ENCODE measurements around the gene OR4D10. TPM values are rescaled to one million over a fixed set of nuclear protein-coding genes. Genes with fewer than 3 reads are reported as not detected.

The OR4D10 gene
- total RNA-seq, 1 donor from 2014 or later = not detected

DNA sequence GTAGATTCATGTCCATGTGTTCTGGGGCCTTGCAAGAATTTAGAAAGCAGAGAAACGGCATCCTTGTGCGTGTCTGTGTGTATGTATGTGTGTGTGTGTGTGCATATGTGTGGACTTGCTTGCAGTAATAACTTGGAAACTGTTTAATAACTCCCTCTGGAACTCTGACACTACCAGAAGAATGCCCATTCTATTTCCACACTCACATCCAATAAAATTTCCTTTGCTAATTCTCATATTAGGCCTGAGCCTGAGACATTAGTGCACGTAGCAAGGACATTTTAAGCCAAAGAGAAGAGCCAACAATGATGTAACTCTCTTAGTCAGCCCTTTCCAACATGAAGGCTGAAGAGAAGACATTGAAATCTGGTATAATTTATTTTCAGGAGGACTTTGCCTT lies 13.2 kb upstream of the OR4D10 start:
- TF ChIP-seq, protein P1, sequence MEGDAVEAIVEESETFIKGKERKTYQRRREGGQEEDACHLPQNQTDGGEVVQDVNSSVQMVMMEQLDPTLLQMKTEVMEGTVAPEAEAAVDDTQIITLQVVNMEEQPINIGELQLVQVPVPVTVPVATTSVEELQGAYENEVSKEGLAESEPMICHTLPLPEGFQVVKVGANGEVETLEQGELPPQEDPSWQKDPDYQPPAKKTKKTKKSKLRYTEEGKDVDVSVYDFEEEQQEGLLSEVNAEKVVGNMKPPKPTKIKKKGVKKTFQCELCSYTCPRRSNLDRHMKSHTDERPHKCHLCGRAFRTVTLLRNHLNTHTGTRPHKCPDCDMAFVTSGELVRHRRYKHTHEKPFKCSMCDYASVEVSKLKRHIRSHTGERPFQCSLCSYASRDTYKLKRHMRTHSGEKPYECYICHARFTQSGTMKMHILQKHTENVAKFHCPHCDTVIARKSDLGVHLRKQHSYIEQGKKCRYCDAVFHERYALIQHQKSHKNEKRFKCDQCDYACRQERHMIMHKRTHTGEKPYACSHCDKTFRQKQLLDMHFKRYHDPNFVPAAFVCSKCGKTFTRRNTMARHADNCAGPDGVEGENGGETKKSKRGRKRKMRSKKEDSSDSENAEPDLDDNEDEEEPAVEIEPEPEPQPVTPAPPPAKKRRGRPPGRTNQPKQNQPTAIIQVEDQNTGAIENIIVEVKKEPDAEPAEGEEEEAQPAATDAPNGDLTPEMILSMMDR (IDR thresholded peaks at IDR 0.05) = no peak
- Mint-ChIP-seq H3K27me3 (ENCODE audit: low read depth) (peaks cover 10% of the 10 kb centered on the region), H3K4me1 (ENCODE audit: low read depth) (no peaks in the 10 kb centered on the region), H3K27ac (ENCODE audit: unreplicated experiment) (no peak overlapping the region), H3K4me3 (ENCODE audit: unreplicated experiment) (no peak overlapping the region), H3K9me3 (ENCODE audit: low read depth) (no peaks in the 10 kb centered on the region), H3K36me3 (ENCODE audit: low read depth) (no peaks in the 10 kb centered on the region)
- no peak for DNase-seq (ENCODE audit: low spot score)

DNA sequence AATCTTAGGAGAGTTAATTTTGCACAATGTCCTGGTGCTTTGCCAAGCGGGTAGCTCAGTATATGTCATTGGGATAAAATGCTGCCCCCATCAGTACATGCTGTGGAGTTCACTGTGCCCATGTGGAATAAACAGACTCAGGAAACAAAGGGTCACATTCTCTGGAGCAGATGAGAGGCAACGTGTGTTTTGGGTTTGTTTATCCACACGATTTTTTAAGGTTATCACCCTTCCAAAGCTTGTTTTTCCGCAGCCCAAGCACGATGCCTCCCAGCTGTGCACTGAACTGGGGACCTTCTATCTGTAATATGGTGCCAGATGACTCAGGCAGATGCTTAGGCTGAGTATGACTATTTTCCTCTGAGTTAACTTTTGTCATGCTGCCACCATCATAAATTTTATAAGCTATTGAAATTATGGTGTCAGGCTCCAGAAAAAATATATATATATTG lies 9.9 kb upstream of the OR4D10 start:
- H3K27ac Mint-ChIP-seq (ENCODE audit: unreplicated experiment) = no peak overlapping the region
- no peaks in the 10 kb centered on the region for H3K36me3 Mint-ChIP-seq (ENCODE audit: low read depth)
- DNase-seq (ENCODE audit: low spot score) = no peak

DNA sequence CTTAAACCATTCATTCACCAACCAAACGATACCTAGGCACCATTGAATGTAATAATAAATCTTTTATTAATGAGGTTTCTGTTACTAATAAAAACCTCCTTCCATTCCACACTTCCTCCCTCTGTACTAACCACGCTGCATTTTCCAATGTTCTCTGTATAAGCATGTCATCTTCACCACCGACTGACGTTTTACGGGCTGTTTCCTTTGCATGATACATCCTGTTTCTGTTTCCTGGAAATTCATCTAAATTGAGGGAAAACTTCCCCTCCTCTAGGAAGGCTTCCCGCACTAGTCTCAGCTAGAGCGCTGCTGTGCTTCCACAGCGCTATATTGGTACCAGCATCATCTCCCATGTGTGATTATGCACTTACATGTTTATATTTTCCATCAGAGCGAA lies 2.1 kb downstream of the OR4D10 start:
- no peak overlapping the region for H3K4me3 Mint-ChIP-seq (ENCODE audit: unreplicated experiment)
- TF ChIP-seq, protein P1 (IDR thresholded peaks at IDR 0.05) = no peak
- peaks cover 13% of the 10 kb centered on the region for H3K27me3 Mint-ChIP-seq (ENCODE audit: low read depth)
- no peak for DNase-seq (ENCODE audit: low spot score)
- H3K9me3 Mint-ChIP-seq (ENCODE audit: low read depth) = no peaks in the 10 kb centered on the region
- H3K4me1 Mint-ChIP-seq (ENCODE audit: low read depth) = no peaks in the 10 kb centered on the region
- no peak overlapping the region for H3K27ac Mint-ChIP-seq (ENCODE audit: unreplicated experiment)
- no peaks in the 10 kb centered on the region for H3K36me3 Mint-ChIP-seq (ENCODE audit: low read depth)

More for the DNA sequence above, 9.9 kb upstream of the OR4D10 start:
- Mint-ChIP-seq H3K4me1 (ENCODE audit: low read depth) (no peaks in the 10 kb centered on the region), H3K27me3 (ENCODE audit: low read depth) (peaks cover 9% of the 10 kb centered on the region), H3K9me3 (ENCODE audit: low read depth) (no peaks in the 10 kb centered on the region), H3K4me3 (ENCODE audit: unreplicated experiment) (no peak overlapping the region)
- TF ChIP-seq, protein P1 (IDR thresholded peaks at IDR 0.05) = no peak

DNA sequence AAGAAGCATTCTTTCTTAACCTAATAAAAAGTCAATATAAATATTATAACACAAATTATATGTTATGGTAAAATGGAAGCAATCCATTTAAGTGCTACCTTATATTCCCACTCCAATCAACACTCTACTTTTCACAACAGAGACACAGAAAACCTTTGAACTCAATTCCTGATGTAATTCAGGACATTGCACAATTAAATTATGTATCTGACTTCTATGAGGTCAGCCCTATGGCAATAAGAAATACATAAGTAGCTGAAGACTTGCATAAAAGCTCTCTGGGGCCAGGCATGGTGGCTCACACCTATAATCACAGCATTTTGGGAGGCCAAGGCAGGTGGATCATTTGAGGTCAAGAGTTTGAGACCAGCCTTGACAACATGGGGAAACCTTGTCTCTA lies 6.8 kb downstream of the OR4D10 start:
- no peaks in the 10 kb centered on the region for H3K36me3 Mint-ChIP-seq (ENCODE audit: low read depth)
- H3K27me3 Mint-ChIP-seq (ENCODE audit: low read depth) = peaks cover 11% of the 10 kb centered on the region
- H3K27ac Mint-ChIP-seq (ENCODE audit: unreplicated experiment) = no peak overlapping the region
- TF ChIP-seq, protein P1 (IDR thresholded peaks at IDR 0.05) = no peak
- DNase-seq (ENCODE audit: low spot score) = no peak
- H3K9me3 Mint-ChIP-seq (ENCODE audit: low read depth) = no peaks in the 10 kb centered on the region
- H3K4me3 Mint-ChIP-seq (ENCODE audit: unreplicated experiment) = no peak overlapping the region
- no peaks in the 10 kb centered on the region for H3K4me1 Mint-ChIP-seq (ENCODE audit: low read depth)

DNA sequence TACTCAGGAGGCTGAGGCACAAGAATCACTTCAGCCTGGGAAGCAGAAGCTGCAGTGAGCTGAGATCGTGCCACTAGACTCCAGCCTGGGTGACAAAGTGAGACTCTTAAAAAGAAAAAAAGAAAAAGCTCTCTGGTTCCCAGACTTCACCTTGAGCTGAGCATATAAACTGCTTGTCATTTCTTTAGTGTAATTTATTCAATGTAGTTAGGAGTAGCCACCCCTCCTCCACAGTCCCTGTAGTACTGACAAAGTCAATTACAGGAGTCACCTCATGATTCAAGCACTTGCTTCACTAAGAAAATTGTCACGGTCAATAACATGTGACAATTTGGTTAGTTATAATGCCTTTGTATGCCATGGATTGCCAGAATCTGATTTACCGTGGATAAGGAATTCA lies 7.2 kb downstream of the OR4D10 start:
- no peak for DNase-seq (ENCODE audit: low spot score)
- Mint-ChIP-seq H3K27ac (ENCODE audit: unreplicated experiment) (no peak overlapping the region), H3K4me1 (ENCODE audit: low read depth) (no peaks in the 10 kb centered on the region), H3K27me3 (ENCODE audit: low read depth) (peaks cover 11% of the 10 kb centered on the region), H3K9me3 (ENCODE audit: low read depth) (no peaks in the 10 kb centered on the region), H3K4me3 (ENCODE audit: unreplicated experiment) (no peak overlapping the region), H3K36me3 (ENCODE audit: low read depth) (no peaks in the 10 kb centered on the region)
- TF ChIP-seq, protein P1 (IDR thresholded peaks at IDR 0.05) = no peak

All from chondrocyte (in vitro differentiated cells).